SW 1271 (cell line): ENCODE results near the gene TSPAN4.

ENCODE experiments used
- DNase-seq, 2 experiments: peaks; one replicate each; lab custom pipeline; 2025; lab: John Stamatoyannopoulos, UW

The TSPAN4 gene

GRCh38 chr11:889257-889656 is 46.6 kb downstream of the TSPAN4 start:
- DNase-seq = no peak

GRCh38 chr11:889687-890475 is 47.2 kb downstream of the TSPAN4 start:
- DNase-seq = no peak

GRCh38 chr11:890794-891540 is 48.3 kb downstream of the TSPAN4 start:
- no peak for DNase-seq

- DNase-seq = no peak
Measured at GRCh38 chr11:893008-893654, 50.5 kb downstream of the TSPAN4 start.

- DNase-seq = no peak
Measured at GRCh38 chr11:894575-895201, 52.0 kb downstream of the TSPAN4 start.

GRCh38 chr11:895331-896110 is 52.9 kb downstream of the TSPAN4 start:
- DNase-seq = no peak

GRCh38 chr11:897253-898142 is 54.8 kb downstream of the TSPAN4 start:
- no peak for DNase-seq

GRCh38 chr11:898143-898511 is 55.5 kb downstream of the TSPAN4 start:
- peak in 1 of 2 experiments; percentile 5 for DNase-seq

GRCh38 chr11:898540-899190 is 56.0 kb downstream of the TSPAN4 start:
- no peak for DNase-seq

GRCh38 chr11:899724-900123 is 57.1 kb downstream of the TSPAN4 start:
- DNase-seq = no peak

- DNase-seq = no peak
Measured at GRCh38 chr11:900545-900944, 57.9 kb downstream of the TSPAN4 start.

- DNase-seq = no peak
Measured at GRCh38 chr11:901452-902061, 58.9 kb downstream of the TSPAN4 start.

GRCh38 chr11:904380-904779 is 61.7 kb downstream of the TSPAN4 start:
- no peak for DNase-seq

- DNase-seq = no peak
Measured at GRCh38 chr11:905952-906351, 63.3 kb downstream of the TSPAN4 start.

- no peak for DNase-seq
Measured at GRCh38 chr11:907668-908067, 65.0 kb downstream of the TSPAN4 start.

GRCh38 chr11:908273-908672 is 65.6 kb downstream of the TSPAN4 start:
- no peak for DNase-seq

- DNase-seq = no peak
Measured at GRCh38 chr11:909406-909805, 66.8 kb downstream of the TSPAN4 start.

- no peak for DNase-seq
Measured at GRCh38 chr11:910044-910588, 67.5 kb downstream of the TSPAN4 start.

GRCh38 chr11:910589-911030 is 68.0 kb downstream of the TSPAN4 start, which contains the start of gene CHID1:
Gene CHID1 (minus strand): TSS chr11:910810. CDS start chr11:904816, 5,994 bp downstream.
- peak; percentile 65 to 78 for DNase-seq
